ENCODE measurements around the gene HNRNPM. TPM values are rescaled to one million over a fixed set of nuclear protein-coding genes. Genes with fewer than 3 reads are reported as not detected.

Gene HNRNPM
- total RNA-seq, 4 donors from 2014 or later, result 103 to 126 (median 116) TPM

- Histone ChIP-seq H3K4me3 (no peak overlapping the region), H3K27me3 (no peaks in the 10 kb centered on the region), H3K4me1 (peaks cover 93 to 97% (median 96%) of the 10 kb centered on the region in 4 donors), H3K36me3 (peaks cover 0 to 31% (median 15%) of the 10 kb centered on the region in 4 donors), H3K9me3 (no peaks in the 10 kb centered on the region), H3K27ac (replicated peaks in 1 of 4) (peak overlapping the region in 1 of 4 donors; percentile 73)
- 73% methylated on average over 3 of the region's 3 CpGs for WGBS
- TF ChIP-seq POLR2A (IDR thresholded peaks at IDR 0.05; ENCODE audit: low read depth) (no peak), EP300 (IDR thresholded peaks at IDR 0.05) (no peak), CTCF (IDR thresholded peaks at IDR 0.05) (no peak), POLR2AphosphoS5 (IDR thresholded peaks at IDR 0.05) (no peak)
- intact Hi-C loops (cut with DNase I), result no loop called here
- no peak for DNase-seq (ENCODE audit: extremely low spot score)
Measured at GRCh38 chr19:8457209-8457608, 12.4 kb downstream of the HNRNPM start.

- TF ChIP-seq POLR2AphosphoS5 (IDR thresholded peaks at IDR 0.05), result no peak
- TF ChIP-seq EP300 (IDR thresholded peaks at IDR 0.05), result no peak
- no peak for TF ChIP-seq CTCF (IDR thresholded peaks at IDR 0.05)
- no peak for TF ChIP-seq POLR2A (IDR thresholded peaks at IDR 0.05; ENCODE audit: low read depth)
- intact Hi-C loops (cut with DNase I), result no loop called here
- Histone ChIP-seq H3K4me1 (peaks cover 93 to 97% (median 96%) of the 10 kb centered on the region in 4 donors), H3K27me3 (no peaks in the 10 kb centered on the region), H3K36me3 (peaks cover 0 to 30% (median 12%) of the 10 kb centered on the region in 4 donors), H3K9me3 (no peaks in the 10 kb centered on the region), H3K4me3 (no peak overlapping the region), H3K27ac (replicated peaks in 1 of 4) (peak overlapping the region; percentile 64 to 73 (median 68))
- WGBS, result 71% methylated on average over 1 of the region's 1 CpG
- no peak for DNase-seq (ENCODE audit: extremely low spot score)
Measured at GRCh38 chr19:8457827-8458226, 13.1 kb downstream of the HNRNPM start.

GRCh38 chr19:8458380-8458779, 13.6 kb downstream of the HNRNPM start:
- no peaks in the 10 kb centered on the region for H3K9me3 ChIP-seq
- no peak for DNase-seq (ENCODE audit: extremely low spot score)
- H3K27me3 ChIP-seq, result no peaks in the 10 kb centered on the region
- 52% methylated on average over 5 of the region's 5 CpGs for WGBS
- TF ChIP-seq CTCF (IDR thresholded peaks at IDR 0.05) (no peak), EP300 (IDR thresholded peaks at IDR 0.05) (no peak), POLR2AphosphoS5 (IDR thresholded peaks at IDR 0.05) (no peak), POLR2A (IDR thresholded peaks at IDR 0.05; ENCODE audit: low read depth) (no peak)
- H3K36me3 ChIP-seq, result peaks cover 0 to 35% (median 13%) of the 10 kb centered on the region in 4 donors
- H3K27ac ChIP-seq (replicated peaks in 1 of 4), result peak overlapping the region; percentile 64 to 73 (median 68)
- H3K4me3 ChIP-seq, result no peak overlapping the region
- peaks cover 92 to 97% (median 95%) of the 10 kb centered on the region in 4 donors for H3K4me1 ChIP-seq
- intact Hi-C loops (cut with DNase I), result no loop called here

- H3K4me3 ChIP-seq, result peak overlapping the region in 2 of 4 donors; percentile 2 to 25
- 41% methylated on average over 7 of the region's 7 CpGs for WGBS
Measured at GRCh38 chr19:8459095-8459494, 14.3 kb downstream of the HNRNPM start.

More at GRCh38 chr19:8459095-8459494, 14.3 kb downstream of the HNRNPM start:
- peaks cover 85 to 94% (median 89%) of the 10 kb centered on the region in 4 donors for H3K4me1 ChIP-seq
- intact Hi-C loops (cut with DNase I), result no loop called here
- peak overlapping the region; percentile 64 to 73 (median 68) for H3K27ac ChIP-seq (replicated peaks in 1 of 4)
- H3K27me3 ChIP-seq, result no peaks in the 10 kb centered on the region
- DNase-seq (ENCODE audit: extremely low spot score), result no peak
- no peaks in the 10 kb centered on the region for H3K9me3 ChIP-seq
- TF ChIP-seq POLR2A (IDR thresholded peaks at IDR 0.05; ENCODE audit: low read depth), result no peak
- TF ChIP-seq POLR2AphosphoS5 (IDR thresholded peaks at IDR 0.05), result no peak
- no peak for TF ChIP-seq EP300 (IDR thresholded peaks at IDR 0.05)
- no peak for TF ChIP-seq CTCF (IDR thresholded peaks at IDR 0.05)
- H3K36me3 ChIP-seq, result peaks cover 6 to 42% (median 20%) of the 10 kb centered on the region in 4 donors

All from esophagus muscularis mucosa (tissue), 4 donors.